Dendritic cell treated with granulocyte-macrophage colony-stimulating factor and Interleukin-4, amounts not matched to agents 40 ng/mL and 50 ng/mL, for 4 days (primary cell): ENCODE measurements around the gene FXYD6.
"Not testable (repeated sequence)": the region's sequence is repeated elsewhere in the genome, so short reads cannot be mapped to it uniquely, and the experiment has no call there.

ENCODE experiments used
- H3K27ac Mint-ChIP-seq: one replicate; pipeline ENCODE4 v1.8.0; 2022; ENCODE audit warnings: mild to moderate bottlenecking, mixed read lengths
- H3K27me3 Mint-ChIP-seq: one replicate; pipeline ENCODE4 v1.8.0; 2022; ENCODE audit warnings: mild to moderate bottlenecking, mixed read lengths
- H3K36me3 Mint-ChIP-seq: one replicate; pipeline ENCODE4 v1.8.0; 2022; ENCODE audit warnings: low read depth, mixed read lengths
- H3K4me1 Mint-ChIP-seq: one replicate; pipeline ENCODE4 v1.8.0; 2022; ENCODE audit warnings: low read depth, mixed read lengths
- H3K4me3 Mint-ChIP-seq: one replicate; pipeline ENCODE4 v1.8.0; 2022; ENCODE audit warnings: mild to moderate bottlenecking, moderate library complexity, mixed read lengths
- H3K9me3 Mint-ChIP-seq: one replicate; pipeline ENCODE4 v1.8.0; 2022; ENCODE audit warnings: mixed read lengths
- intact Hi-C: fragments of 100-400 bp; cut with micrococcal nuclease; formaldehyde crosslinking; loops from one replicate; pipeline ENCODE4 v1.15.0; 2022

The FXYD6 gene

DNA sequence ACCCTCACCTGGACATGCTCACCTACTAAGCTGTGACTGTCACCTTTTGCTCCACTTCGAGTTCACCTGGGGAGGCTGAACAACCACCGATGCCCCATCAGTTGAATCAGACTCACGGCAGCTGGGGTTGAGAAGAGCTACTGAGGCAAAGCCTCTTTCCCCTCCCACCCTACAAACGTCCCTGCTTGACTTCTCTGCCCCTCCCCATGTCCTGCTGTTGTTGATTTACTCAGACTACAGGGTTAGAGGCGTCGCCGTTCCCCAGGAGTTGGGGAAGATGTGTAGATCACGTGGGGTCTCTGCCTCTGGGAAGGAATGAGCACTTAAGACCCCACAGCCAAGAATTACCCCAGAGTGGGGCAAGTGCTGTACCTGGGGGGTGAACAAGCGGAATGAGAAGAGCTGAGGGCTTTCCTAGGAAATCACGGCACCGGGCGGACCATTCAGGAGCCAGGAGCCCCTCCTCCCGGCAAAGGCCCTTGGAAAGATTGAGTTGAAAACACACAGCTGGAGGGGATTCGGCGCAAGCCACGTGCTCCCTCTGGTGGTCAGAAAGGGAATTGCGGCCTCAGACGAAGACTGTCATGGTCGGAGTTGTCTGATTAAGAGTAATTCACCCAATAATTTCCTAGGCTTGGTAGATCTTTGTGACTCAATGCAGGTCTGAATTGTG, 59.0 kb downstream of the FXYD6 start:
- Mint-ChIP-seq H3K9me3 (no peaks in the 10 kb centered on the region), H3K36me3 (no peaks in the 10 kb centered on the region), H3K4me3 (peak overlapping the region; percentile 58), H3K27ac (peak overlapping the region; percentile 97), H3K4me1 (peaks cover 84% of the 10 kb centered on the region), H3K27me3 (no peaks in the 10 kb centered on the region)
- intact Hi-C loops: loop anchor here (1.0 to 5.0 kb wide), 3 partner anchors 10 to 375 kb away; no protein-coding TSS in a partner anchor

DNA sequence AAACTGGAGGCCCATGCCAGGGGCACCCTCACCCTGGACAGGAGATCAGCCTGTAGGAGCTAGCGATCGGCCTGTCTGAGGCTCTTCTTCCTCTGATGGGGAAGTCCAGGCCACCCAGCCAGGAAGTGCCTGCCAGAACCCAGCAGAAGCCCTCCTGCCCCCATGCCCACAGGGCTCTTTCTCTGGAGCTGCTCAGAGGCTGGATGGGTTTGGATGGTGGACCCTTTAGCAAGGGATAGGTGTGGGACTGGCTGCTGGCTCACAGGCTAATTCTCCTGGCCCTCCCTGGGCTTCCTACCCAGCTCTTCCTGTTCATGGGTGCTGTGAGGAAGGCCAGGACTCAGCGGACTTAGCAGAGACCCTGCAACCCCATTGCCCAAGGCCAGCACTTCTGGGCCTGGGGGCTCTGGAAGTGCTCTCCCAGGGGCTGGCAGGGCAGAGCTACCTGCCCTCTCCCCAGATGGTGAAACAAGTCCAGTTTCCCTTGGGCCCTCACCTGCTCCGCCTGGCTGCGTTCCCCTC, 59.6 kb downstream of the FXYD6 start:
- Mint-ChIP-seq H3K27ac (peak overlapping the region; percentile 97), H3K4me1 (peaks cover 84% of the 10 kb centered on the region), H3K36me3 (no peaks in the 10 kb centered on the region), H3K27me3 (no peaks in the 10 kb centered on the region), H3K4me3 (peak overlapping the region; percentile 58), H3K9me3 (no peaks in the 10 kb centered on the region)
- intact Hi-C loops: loop anchor here (5.0 kb wide), 1 partner anchor 375 kb away; no protein-coding TSS in a partner anchor

DNA sequence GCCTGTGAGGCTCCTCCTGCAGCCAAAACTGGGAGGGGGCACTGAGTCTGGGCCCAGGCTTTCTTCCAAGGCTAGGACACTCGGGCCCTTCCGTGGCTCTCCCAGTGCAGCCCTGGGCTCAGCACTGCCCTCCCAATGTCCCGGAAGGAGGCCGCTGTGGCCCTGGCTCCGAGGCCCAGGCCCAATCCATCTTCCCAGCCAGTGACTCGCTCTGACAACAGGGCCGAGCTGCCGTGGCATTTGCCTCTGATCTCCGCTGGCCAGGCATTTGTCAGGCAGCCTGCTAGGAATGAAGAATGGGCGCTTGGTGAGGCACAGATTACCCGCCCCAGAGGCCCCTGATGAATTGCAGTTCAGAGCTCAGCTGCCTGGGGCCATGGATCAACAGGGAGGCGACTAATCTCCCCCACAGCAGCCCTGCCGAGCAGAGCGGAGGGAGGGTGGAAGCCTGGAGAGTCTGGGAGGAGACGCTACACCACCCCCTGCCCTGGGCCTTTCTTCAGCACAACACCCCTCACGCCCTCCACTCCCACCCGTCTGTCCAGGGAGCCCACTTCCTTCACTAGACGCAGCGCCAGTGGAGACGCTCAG, 60.2 kb downstream of the FXYD6 start:
- no peaks in the 10 kb centered on the region for H3K9me3 Mint-ChIP-seq
- no peaks in the 10 kb centered on the region for H3K36me3 Mint-ChIP-seq
- H3K4me3 Mint-ChIP-seq: peak overlapping the region; percentile 30
- peaks cover 2% of the 10 kb centered on the region for H3K27me3 Mint-ChIP-seq
- H3K27ac Mint-ChIP-seq: peak overlapping the region; percentile 97
- intact Hi-C loops: loop anchor here (5.0 kb wide), 1 partner anchor 374 kb away; no protein-coding TSS in a partner anchor
- H3K4me1 Mint-ChIP-seq: peaks cover 83% of the 10 kb centered on the region

DNA sequence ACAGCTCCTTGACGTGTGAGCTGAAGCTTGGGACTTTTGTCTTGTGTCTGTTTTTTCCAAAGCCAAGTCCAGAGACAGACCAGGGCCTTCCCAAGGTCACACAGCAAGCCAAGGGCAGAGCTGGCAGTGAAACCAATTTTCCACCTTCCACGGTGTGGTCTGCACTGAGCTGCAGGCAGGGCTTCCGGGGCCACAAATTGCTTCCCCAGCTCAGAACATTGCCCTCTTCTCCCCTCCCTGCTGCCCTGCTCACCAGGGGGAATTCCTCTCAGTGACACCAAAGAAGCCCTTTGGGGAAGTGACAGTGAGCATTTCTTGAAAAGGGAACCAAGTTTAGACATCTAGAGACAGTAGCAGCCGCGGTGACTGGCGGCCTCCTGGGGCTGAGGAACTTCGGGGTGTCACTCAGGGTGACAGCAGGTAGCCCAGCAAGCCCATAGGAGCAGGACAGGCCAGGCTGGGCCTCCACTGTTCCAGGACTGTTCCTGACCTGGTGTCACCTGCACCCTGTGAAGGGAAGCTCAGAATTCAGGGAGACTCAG, 61.1 kb downstream of the FXYD6 start:
- H3K9me3 Mint-ChIP-seq: no peaks in the 10 kb centered on the region
- H3K4me3 Mint-ChIP-seq: no peak overlapping the region
- H3K36me3 Mint-ChIP-seq: no peaks in the 10 kb centered on the region
- intact Hi-C loops: loop anchor here (5.0 kb wide), 1 partner anchor 373 kb away; no protein-coding TSS in a partner anchor
- H3K4me1 Mint-ChIP-seq: peaks cover 91% of the 10 kb centered on the region
- peak overlapping the region; percentile 97 for H3K27ac Mint-ChIP-seq
- H3K27me3 Mint-ChIP-seq: peaks cover 5% of the 10 kb centered on the region

DNA sequence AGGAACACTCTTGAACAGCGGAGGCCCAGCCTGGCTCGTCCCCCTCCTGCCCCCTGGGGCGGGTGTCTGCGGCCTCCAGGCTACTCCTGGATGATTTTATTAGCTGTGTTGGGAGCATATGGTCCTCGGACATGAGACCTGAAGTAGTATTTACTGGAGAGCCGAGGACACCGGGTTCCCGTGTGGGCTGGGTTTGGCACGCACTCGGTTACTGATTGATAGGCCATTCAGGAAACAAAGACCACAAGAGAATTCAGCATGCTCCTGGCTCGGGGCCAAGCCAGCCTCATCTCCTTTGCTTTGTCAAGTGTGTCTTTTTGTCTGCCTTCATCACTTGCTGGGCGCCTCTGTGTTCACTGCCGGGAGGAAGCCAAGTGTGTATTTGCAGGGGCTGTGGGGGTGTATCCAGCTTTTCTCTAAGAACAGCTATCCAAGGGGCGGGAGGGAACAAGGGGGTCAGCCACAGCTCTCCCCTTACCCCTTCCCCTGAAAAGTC, 61.6 kb downstream of the FXYD6 start:
- Mint-ChIP-seq H3K4me1 (peaks cover 92% of the 10 kb centered on the region), H3K27ac (peak overlapping the region; percentile 97), H3K36me3 (no peaks in the 10 kb centered on the region)

DNA sequence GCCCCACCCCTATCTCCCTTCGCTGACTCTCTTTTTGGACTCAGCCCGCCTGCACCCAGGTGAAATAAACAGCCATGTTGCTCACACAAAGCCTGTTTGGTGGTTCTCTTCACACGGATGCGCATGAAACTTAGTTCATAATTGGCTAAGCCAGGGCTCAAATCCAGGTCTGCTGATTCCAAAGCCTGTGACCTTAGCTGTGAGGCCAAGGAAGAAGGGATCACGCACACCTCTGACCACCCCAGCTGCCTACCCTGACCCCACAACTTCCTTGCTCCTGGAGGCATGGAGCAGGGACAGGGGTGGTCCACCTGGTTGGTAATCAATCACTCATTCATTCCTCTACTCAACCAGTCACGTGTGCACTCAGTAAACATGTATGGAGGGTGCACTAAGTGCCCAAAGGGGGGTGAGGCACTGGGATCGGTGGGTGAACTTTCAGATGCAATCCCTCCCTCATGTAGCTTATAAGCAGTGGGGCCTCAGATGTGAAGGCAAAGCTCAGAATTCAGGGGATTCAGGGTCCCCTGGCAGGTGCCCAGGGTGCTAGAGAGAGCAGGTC, 62.2 kb downstream of the FXYD6 start:
- peaks cover 7% of the 10 kb centered on the region for H3K27me3 Mint-ChIP-seq
- no peak overlapping the region for H3K4me3 Mint-ChIP-seq
- H3K9me3 Mint-ChIP-seq: no peaks in the 10 kb centered on the region
- intact Hi-C loops: no loop called here
- peaks cover 94% of the 10 kb centered on the region for H3K4me1 Mint-ChIP-seq
- peak overlapping the region; percentile 97 for H3K27ac Mint-ChIP-seq
- no peaks in the 10 kb centered on the region for H3K36me3 Mint-ChIP-seq

More for the DNA sequence above, 61.6 kb downstream of the FXYD6 start:
- Mint-ChIP-seq H3K27me3 (peaks cover 7% of the 10 kb centered on the region), H3K9me3 (no peaks in the 10 kb centered on the region), H3K4me3 (no peak overlapping the region)
- intact Hi-C loops: loop anchor here (5.0 kb wide), 1 partner anchor 373 kb away; no protein-coding TSS in a partner anchor

DNA sequence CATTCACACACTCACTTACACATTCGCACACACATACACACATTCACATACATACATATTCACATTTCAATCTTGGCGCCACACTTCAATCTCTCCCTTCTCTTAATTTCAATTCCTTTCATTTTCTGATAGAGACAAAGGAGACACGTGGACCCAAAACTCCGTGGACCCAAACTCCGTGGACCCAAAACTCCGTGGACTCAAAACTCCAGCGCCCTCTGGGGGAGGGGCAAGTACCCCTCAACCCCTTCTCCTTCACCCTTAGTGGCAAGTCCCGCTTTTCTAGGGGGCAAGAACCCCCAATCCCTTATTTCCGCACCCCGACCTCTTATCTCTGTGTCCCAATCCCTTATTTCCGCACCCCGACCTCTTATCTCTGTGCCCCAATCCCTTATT, 66.4 kb downstream of the FXYD6 start:
- H3K4me3 Mint-ChIP-seq, intact Hi-C loops: not testable (repeated sequence)
- H3K4me1 Mint-ChIP-seq: peaks cover 91% of the 10 kb centered on the region

DNA sequence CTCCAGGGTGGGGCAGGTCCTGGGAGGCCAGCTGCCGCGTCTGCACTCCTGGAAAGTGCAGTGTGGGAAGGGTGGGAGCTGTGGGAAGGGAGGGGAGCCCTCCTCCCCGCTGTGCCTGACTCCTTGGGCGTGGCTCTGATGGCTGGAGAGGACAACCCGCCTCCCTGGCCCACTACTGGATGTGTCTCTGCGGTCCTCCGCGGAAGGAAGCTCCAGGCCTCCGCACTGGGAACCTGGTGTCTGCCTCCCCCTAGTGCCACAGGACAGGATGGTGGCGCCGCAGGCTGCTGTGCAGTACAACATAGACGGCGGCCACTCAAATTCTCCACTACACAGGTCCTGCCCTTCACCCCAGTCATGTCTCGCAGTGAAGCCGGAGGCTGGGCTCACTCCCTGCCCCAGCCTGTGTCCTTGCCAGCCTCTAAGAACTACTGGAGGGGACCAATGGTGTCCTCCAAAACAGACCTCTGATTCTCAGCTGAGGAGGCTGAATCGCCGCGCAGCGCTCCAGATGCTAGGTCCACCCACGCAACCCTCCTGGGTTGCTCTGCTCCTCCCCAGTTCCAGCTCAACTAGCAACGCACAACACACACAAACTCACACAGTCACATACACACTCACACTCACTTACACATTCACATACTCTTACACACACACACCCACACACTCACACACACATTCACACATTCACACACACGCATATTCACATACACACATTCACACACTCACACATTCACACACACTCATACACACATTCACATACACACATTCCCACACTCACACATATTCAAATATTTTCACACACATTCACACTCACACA, 67.0 kb downstream of the FXYD6 start:
- Mint-ChIP-seq H3K27ac (peak overlapping the region; percentile 38), H3K27me3 (peaks cover 7% of the 10 kb centered on the region), H3K36me3 (no peaks in the 10 kb centered on the region), H3K4me3 (no peak overlapping the region), H3K4me1 (peaks cover 91% of the 10 kb centered on the region), H3K9me3 (no peaks in the 10 kb centered on the region)
- intact Hi-C loops: no loop called here

More for the DNA sequence above, 66.4 kb downstream of the FXYD6 start:
- not testable (repeated sequence) for H3K9me3 Mint-ChIP-seq, H3K36me3 Mint-ChIP-seq, H3K27me3 Mint-ChIP-seq
- peak overlapping the region; percentile 38 for H3K27ac Mint-ChIP-seq

DNA sequence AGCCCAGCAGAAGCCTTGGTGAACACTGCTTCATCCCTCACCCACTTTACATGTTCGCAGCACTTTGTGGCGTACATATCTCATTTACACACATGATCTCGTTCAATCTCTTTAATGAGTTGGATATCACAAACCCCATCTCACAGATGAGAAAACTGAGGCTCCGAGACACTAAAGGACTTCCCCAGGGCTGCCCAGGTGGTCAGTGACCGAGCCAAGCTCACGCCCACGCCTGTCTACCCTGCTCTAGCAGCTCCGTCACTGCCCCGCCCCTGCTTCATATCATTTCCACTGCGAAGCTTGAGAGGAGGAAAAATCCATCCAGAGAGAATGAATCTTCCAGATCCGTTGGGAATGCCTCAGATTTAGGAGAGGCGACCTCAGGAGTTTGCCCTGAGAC, 67.7 kb downstream of the FXYD6 start:
- H3K4me1 Mint-ChIP-seq: peaks cover 86% of the 10 kb centered on the region
- H3K27me3 Mint-ChIP-seq: peaks cover 7% of the 10 kb centered on the region
- H3K36me3 Mint-ChIP-seq: no peaks in the 10 kb centered on the region
- no peaks in the 10 kb centered on the region for H3K9me3 Mint-ChIP-seq
- peak overlapping the region; percentile 38 for H3K27ac Mint-ChIP-seq
- intact Hi-C loops: no loop called here
- no peak overlapping the region for H3K4me3 Mint-ChIP-seq

DNA sequence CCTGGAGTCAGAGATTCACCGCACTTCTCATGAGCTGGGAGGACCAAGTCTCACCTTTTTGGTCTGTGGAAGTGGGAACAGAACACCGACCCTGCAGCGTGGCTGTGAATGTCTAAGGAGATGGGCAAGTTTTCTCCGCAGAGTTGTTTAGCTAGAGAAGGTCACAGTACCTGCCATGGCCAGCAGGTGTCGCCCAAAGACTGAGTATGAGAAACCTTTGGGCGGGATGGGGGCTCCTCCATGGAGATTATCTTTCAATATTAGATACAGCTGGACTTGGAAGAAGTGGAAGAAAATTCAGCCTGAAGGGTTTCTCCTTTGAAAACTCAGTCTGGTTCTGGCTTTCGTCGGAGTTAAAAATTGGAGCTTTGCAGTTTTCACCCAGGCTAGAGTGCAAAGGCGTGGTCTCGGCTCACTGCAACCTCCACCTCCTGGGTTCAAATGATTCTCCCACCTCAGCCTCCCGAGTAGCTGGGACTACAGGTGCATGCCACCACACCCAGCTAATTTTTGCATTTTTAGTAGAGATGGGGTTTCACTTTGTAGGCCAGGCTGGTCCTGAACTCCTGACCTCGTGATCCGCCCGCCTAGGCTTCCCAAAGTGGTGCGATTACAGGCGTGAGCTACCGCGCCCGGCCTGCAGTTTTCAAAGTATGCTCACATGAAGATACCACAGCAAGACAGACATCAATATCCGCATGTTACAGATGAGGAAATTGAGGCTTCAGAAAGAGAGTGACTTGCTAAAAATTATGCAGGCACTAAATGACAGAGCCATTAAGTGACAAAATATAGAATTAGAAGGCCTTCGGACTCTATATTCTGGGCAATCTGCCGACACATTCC, 68.8 kb downstream of the FXYD6 start:
- peak overlapping the region; percentile 29 for H3K27ac Mint-ChIP-seq
- no peaks in the 10 kb centered on the region for H3K36me3 Mint-ChIP-seq
- H3K4me3 Mint-ChIP-seq: no peak overlapping the region
- H3K9me3 Mint-ChIP-seq: no peaks in the 10 kb centered on the region
- H3K27me3 Mint-ChIP-seq: peaks cover 7% of the 10 kb centered on the region
- intact Hi-C loops: loop anchor here (1.0 kb wide), 1 partner anchor 11 kb away; no protein-coding TSS in a partner anchor
- H3K4me1 Mint-ChIP-seq: peaks cover 75% of the 10 kb centered on the region

DNA sequence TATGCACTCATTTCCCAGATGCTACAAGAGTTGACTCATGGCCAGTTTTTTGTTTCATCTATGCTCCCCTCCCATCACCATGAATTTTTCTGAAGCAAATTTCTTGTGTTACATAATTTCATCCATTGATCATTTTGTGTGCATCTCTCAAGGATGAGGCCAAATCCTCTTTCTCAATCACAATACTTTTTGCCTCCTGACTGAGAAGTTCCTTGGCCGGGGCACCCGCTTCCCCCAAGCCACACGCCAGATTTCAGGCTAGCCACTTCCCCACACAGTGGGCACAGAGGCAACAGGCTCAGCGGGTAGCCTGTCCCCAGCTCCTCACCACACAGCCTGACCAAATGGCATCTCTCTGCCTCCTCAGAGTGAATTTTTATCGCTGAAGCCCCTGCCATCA, 69.6 kb downstream of the FXYD6 start:
- Mint-ChIP-seq H3K36me3 (no peaks in the 10 kb centered on the region), H3K27me3 (peaks cover 8% of the 10 kb centered on the region), H3K27ac (peak overlapping the region; percentile 30), H3K4me3 (no peak overlapping the region), H3K4me1 (peaks cover 67% of the 10 kb centered on the region), H3K9me3 (no peaks in the 10 kb centered on the region)
- intact Hi-C loops: loop anchor here (1.0 kb wide), 1 partner anchor 11 kb away; no protein-coding TSS in a partner anchor

DNA sequence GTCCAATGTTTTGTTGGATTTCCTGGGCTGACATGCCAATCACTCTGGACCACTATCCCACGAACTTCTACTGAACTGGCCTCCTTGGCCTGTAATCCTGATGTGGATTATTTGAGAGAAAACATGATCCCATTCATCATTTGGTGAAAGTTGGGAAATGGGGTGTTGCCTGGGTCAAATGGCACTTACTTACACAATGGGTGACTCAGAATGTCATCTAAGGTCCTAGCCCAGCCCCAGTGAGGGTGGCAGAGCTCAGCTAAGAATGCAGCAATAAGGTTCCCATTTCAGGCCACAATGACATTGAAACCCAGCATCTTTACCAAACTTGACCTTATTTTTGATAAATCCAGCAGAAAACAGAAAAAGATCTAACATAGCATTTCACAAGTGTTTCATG, 71.4 kb downstream of the FXYD6 start:
- H3K36me3 Mint-ChIP-seq: no peaks in the 10 kb centered on the region

More for the DNA sequence above, 71.4 kb downstream of the FXYD6 start:
- Mint-ChIP-seq H3K27me3 (peaks cover 13% of the 10 kb centered on the region), H3K27ac (no peak overlapping the region), H3K9me3 (no peaks in the 10 kb centered on the region), H3K4me3 (no peak overlapping the region), H3K4me1 (peaks cover 55% of the 10 kb centered on the region)
- intact Hi-C loops: no loop called here
